Hepatocyte (in vitro differentiated cells): Measurements from ENCODE around the gene CYP26A1. TPM values are rescaled to one million over a fixed set of nuclear protein-coding genes. Genes with fewer than 3 reads are reported as not detected.

ENCODE experiments used
- DNase-seq: peaks from one replicate; pipeline ENCODE4 v3.0.0-alpha.2; 2016; ENCODE audit warnings: low spot score
- H2AFZ ChIP-seq: fragments of 200-600 bp; sonication (generic); 2 replicates; pipeline ENCODE4 v1.6.0; 2016; ENCODE audit warnings: antibody characterized with exemption, mild to moderate bottlenecking
- H3K27ac ChIP-seq: fragments of 200-600 bp; sonication (generic); 2 replicates; pipeline ENCODE4 v1.5.1; 2016; ENCODE audit warnings: mild to moderate bottlenecking
- H3K27me3 ChIP-seq: fragments of 200-600 bp; sonication (generic); 2 replicates; pipeline ENCODE4 v1.6.1; 2016
- H3K36me3 ChIP-seq: fragments of 200-600 bp; sonication (generic); replicated peaks from 2 replicates; pipeline ENCODE4 v1.5.1; 2016; ENCODE audit warnings: low read depth; ENCODE audit not compliant: insufficient read depth
- H3K4me1 ChIP-seq: fragments of 200-600 bp; sonication (generic); 2 replicates; pipeline ENCODE4 v1.5.1; 2016; ENCODE audit warnings: mild to moderate bottlenecking, moderate library complexity; ENCODE audit not compliant: insufficient read depth
- H3K4me2 ChIP-seq: fragments of 200-600 bp; sonication (generic); 2 replicates; pipeline ENCODE4 v1.6.0; 2016
- H3K4me3 ChIP-seq: fragments of 200-600 bp; sonication (generic); 2 replicates; pipeline ENCODE4 v1.5.1; 2016; ENCODE audit warnings: mild to moderate bottlenecking
- H3K79me2 ChIP-seq: fragments of 200-600 bp; sonication (generic); 2 replicates; pipeline ENCODE4 v1.6.0; 2017; ENCODE audit warnings: mild to moderate bottlenecking
- H3K9me2 ChIP-seq: fragments of 200-600 bp; sonication (generic); replicated peaks from 2 replicates; pipeline ENCODE4 v1.6.0; 2017; ENCODE audit warnings: mild to moderate bottlenecking; ENCODE audit not compliant: insufficient read depth
- H3K9me3 ChIP-seq: fragments of 200-600 bp; sonication (generic); 2 replicates; pipeline ENCODE4 v1.5.1; 2016; ENCODE audit warnings: low read depth, mild to moderate bottlenecking
- H4K20me1 ChIP-seq: fragments of 200-600 bp; sonication (generic); 2 replicates; pipeline ENCODE4 v1.6.0; 2016; ENCODE audit warnings: mild to moderate bottlenecking; ENCODE audit not compliant: insufficient read depth, poor library complexity, severe bottlenecking
- CTCF ChIP-seq: fragments of 200-600 bp; sonication (generic); IDR thresholded peaks from 2 replicates; pipeline ENCODE4 v1.5.1; 2016; ENCODE audit warnings: antibody characterized with exemption, mild to moderate bottlenecking; ENCODE audit not compliant: poor library complexity
- EZH2 ChIP-seq: fragments of 200-600 bp; sonication (generic); IDR thresholded peaks from 2 replicates; pipeline ENCODE4 v1.6.1; 2016; ENCODE audit warnings: antibody characterized with exemption, mild to moderate bottlenecking, borderline replicate concordance
- EZH2phosphoT487 ChIP-seq: fragments of 200-600 bp; sonication (generic); IDR thresholded peaks from one replicate; pipeline ENCODE4 v1.6.1; 2018; ENCODE audit warnings: antibody characterized with exemption, mild to moderate bottlenecking, low read depth, moderate library complexity; ENCODE audit not compliant: unreplicated experiment, severe bottlenecking
- WGBS: methylation state at CpG from one replicate; pipeline ENCODE4 v1.1.6; 2016; ENCODE audit warnings: low lambda C conversion rate; ENCODE audit errors: missing lambda C conversion rate; 5-methylcytosine and 5-hydroxymethylcytosine counted together
- polyA plus RNA-seq: library from polyadenylated mRNA; unstranded; fragments of >200 nt; fragmentation: Nextera tagmentation; extraction: Ambion mirVana; gene quantifications from 2 replicates; pipeline ENCODE4 v1.2.1, GENCODE V29; 2016
- total RNA-seq: library from RNA; depleted of rRNA; stranded (reverse); fragments of >200 nt; gene quantifications from 2 replicates; pipeline ENCODE4 v1.2.3, GENCODE V29; 2014

CYP26A1 gene
- total and polyA plus RNA-seq, 2 experiments from 2014 or later, result 0.69 to 0.80 TPM

- Histone ChIP-seq H3K27me3 (peaks cover 96% of the 10 kb centered on the region), H3K9me3 (no peaks in the 10 kb centered on the region), H3K9me2 (no peaks in the 10 kb centered on the region), H4K20me1 (no peaks in the 10 kb centered on the region), H2AFZ (no peak overlapping the region), H3K79me2 (no peaks in the 10 kb centered on the region), H3K27ac (no peak overlapping the region), H3K4me2 (no peak overlapping the region), H3K4me3 (no peak overlapping the region), H3K4me1 (peaks cover 21% of the 10 kb centered on the region), H3K36me3 (no peaks in the 10 kb centered on the region)
- DNase-seq, result no peak
- no peak for TF ChIP-seq CTCF
- TF ChIP-seq EZH2, result no peak
- no peak for TF ChIP-seq EZH2phosphoT487
- WGBS, result 75% methylated on average over 10 of the region's 10 CpGs
These were observed 4.5 kb upstream of the CYP26A1 start for GRCh38 chr10:93069245-93069561.

GRCh38 chr10:93070378-93071176, 3.1 kb upstream of the CYP26A1 start:
- no peak overlapping the region for H3K4me2 ChIP-seq
- 84% methylated on average over 5 of the region's 5 CpGs for WGBS
- H3K9me3 ChIP-seq, result no peaks in the 10 kb centered on the region

GRCh38 chr10:93071177-93071472, 2.6 kb upstream of the CYP26A1 start:
- Histone ChIP-seq H2AFZ (no peak overlapping the region), H3K4me1 (peaks cover 28% of the 10 kb centered on the region), H3K4me2 (peak overlapping the region; percentile 97), H3K9me3 (no peaks in the 10 kb centered on the region), H3K79me2 (no peaks in the 10 kb centered on the region), H3K4me3 (no peak overlapping the region), H4K20me1 (no peaks in the 10 kb centered on the region), H3K36me3 (no peaks in the 10 kb centered on the region), H3K27me3 (peaks cover 96% of the 10 kb centered on the region), H3K9me2 (no peaks in the 10 kb centered on the region), H3K27ac (no peak overlapping the region)
- 51% methylated on average over 7 of the region's 7 CpGs for WGBS
- no peak for TF ChIP-seq EZH2
- TF ChIP-seq EZH2phosphoT487, result no peak
- no peak for TF ChIP-seq CTCF
- DNase-seq, result no peak

More at GRCh38 chr10:93070378-93071176, 3.1 kb upstream of the CYP26A1 start:
- TF ChIP-seq CTCF, result no peak
- no peak overlapping the region for H2AFZ ChIP-seq
- no peaks in the 10 kb centered on the region for H3K79me2 ChIP-seq
- no peaks in the 10 kb centered on the region for H3K9me2 ChIP-seq
- no peak overlapping the region for H3K4me3 ChIP-seq
- no peak overlapping the region for H3K27ac ChIP-seq
- no peak for DNase-seq
- peaks cover 96% of the 10 kb centered on the region for H3K27me3 ChIP-seq
- no peaks in the 10 kb centered on the region for H3K36me3 ChIP-seq
- H3K4me1 ChIP-seq, result peaks cover 28% of the 10 kb centered on the region
- H4K20me1 ChIP-seq, result no peaks in the 10 kb centered on the region

GRCh38 chr10:93071674-93072224, 1.9 kb upstream of the CYP26A1 start:
- H3K4me3 ChIP-seq, result peak overlapping the region; percentile 58
- peak overlapping the region; percentile 66 for H2AFZ ChIP-seq
- TF ChIP-seq CTCF (no peak), EZH2 (peak; percentile 64)
- peak; percentile 48 for DNase-seq
- no peak overlapping the region for H3K27ac ChIP-seq
- peaks cover 28% of the 10 kb centered on the region for H3K4me1 ChIP-seq
- peak overlapping the region; percentile 97 for H3K4me2 ChIP-seq
- H3K79me2 ChIP-seq, result no peaks in the 10 kb centered on the region
- no peaks in the 10 kb centered on the region for H3K9me3 ChIP-seq
- no peaks in the 10 kb centered on the region for H4K20me1 ChIP-seq
- WGBS, result 3% methylated on average over 37 of the region's 37 CpGs
- peaks cover 96% of the 10 kb centered on the region for H3K27me3 ChIP-seq
- H3K36me3 ChIP-seq, result no peaks in the 10 kb centered on the region
- no peaks in the 10 kb centered on the region for H3K9me2 ChIP-seq
